Measurements from ENCODE around the gene PPM1L. TPM values are rescaled to one million over a fixed set of nuclear protein-coding genes. Genes with fewer than 3 reads are reported as not detected.

The PPM1L gene
- total and polyA plus RNA-seq, 2 donors (not counting 1 experiment from before 2014, with no cell fraction given) = 1.1 to 12.0 TPM

GRCh38 chr3:161035711-161036110 is 279.7 kb downstream of the PPM1L start:
- WGBS (ENCODE audit: insufficient coverage) = no CpG with 5 or more reads among the region's 2 CpGs
- Histone ChIP-seq H3K4me3 (ENCODE audit: control extremely low read depth in 1 of 5, extremely low read depth in 1 of 5, insufficient read depth in 1 of 5, low read depth in 2 of 5, low read length in 4 of 5) (peak overlapping the region in 1 of 5 experiments; percentile 15), H3K79me2 (ENCODE audit: control insufficient read depth, insufficient read depth, low read length) (no peaks in the 10 kb centered on the region), H3K4me2 (replicated peaks; ENCODE audit: low read depth, low read length, poor library complexity, severe bottlenecking) (peak overlapping the region; percentile 40), H2AFZ (ENCODE audit: insufficient read depth, low read depth, low read length, poor library complexity, severe bottlenecking) (no peak overlapping the region), H3K4me1 (ENCODE audit: control insufficient read depth in 2 of 2, insufficient read depth in 2 of 2, low read length in 2 of 2) (peaks cover 0 to 11% of the 10 kb centered on the region in 2 donors), H3K9me3 (ENCODE audit: control extremely low read depth in 1 of 3, control insufficient read depth in 2 of 3, insufficient read depth in 1 of 3, low read length in 2 of 3) (peaks cover 0 to 1% (median 0%) of the 10 kb centered on the region in 3 donors), H4K20me1 (ENCODE audit: control insufficient read depth, insufficient read depth, low read length, poor library complexity, severe bottlenecking) (no peaks in the 10 kb centered on the region), H3K27ac (ENCODE audit: low read length in 2 of 2) (no peak overlapping the region), H3K9ac (ENCODE audit: low read length) (peak overlapping the region; percentile 24), H3K27me3 (replicated peaks in 1 of 4; ENCODE audit: control extremely low read depth in 1 of 4, control insufficient read depth in 3 of 4, insufficient read depth in 4 of 4, low read length in 3 of 4) (no peaks in the 10 kb centered on the region), H3K36me3 (replicated peaks in 1 of 2; ENCODE audit: control extremely low read depth in 1 of 2, control insufficient read depth in 1 of 2, extremely low read depth in 1 of 2, insufficient read depth in 2 of 2, low read length in 1 of 2) (no peaks in the 10 kb centered on the region)
- ATAC-seq (ENCODE audit: low read depth) (no peak), DNase-seq (peak; percentile 6)
- intact Hi-C loops (cut with micrococcal nuclease) = loop anchor here (5.0 kb wide), 1 partner anchor 37 kb away; no protein-coding TSS in a partner anchor
- H3K9me3 Mint-ChIP-seq (ENCODE audit: insufficient read depth) = no peaks in the 10 kb centered on the region
- POLR2A ChIA-PET = no interaction called here
- H3K27me3 Mint-ChIP-seq = peaks cover 4% of the 10 kb centered on the region
- TF ChIP-seq, protein P1, sequence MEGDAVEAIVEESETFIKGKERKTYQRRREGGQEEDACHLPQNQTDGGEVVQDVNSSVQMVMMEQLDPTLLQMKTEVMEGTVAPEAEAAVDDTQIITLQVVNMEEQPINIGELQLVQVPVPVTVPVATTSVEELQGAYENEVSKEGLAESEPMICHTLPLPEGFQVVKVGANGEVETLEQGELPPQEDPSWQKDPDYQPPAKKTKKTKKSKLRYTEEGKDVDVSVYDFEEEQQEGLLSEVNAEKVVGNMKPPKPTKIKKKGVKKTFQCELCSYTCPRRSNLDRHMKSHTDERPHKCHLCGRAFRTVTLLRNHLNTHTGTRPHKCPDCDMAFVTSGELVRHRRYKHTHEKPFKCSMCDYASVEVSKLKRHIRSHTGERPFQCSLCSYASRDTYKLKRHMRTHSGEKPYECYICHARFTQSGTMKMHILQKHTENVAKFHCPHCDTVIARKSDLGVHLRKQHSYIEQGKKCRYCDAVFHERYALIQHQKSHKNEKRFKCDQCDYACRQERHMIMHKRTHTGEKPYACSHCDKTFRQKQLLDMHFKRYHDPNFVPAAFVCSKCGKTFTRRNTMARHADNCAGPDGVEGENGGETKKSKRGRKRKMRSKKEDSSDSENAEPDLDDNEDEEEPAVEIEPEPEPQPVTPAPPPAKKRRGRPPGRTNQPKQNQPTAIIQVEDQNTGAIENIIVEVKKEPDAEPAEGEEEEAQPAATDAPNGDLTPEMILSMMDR (IDR thresholded peaks at IDR 0.05) = no peak
- no peak for TF ChIP-seq EZH2 (IDR thresholded peaks at IDR 0.05; ENCODE audit: borderline replicate concordance, insufficient read depth, low read depth, low read length, poor library complexity, severe bottlenecking)
- peak overlapping the region; percentile 4 for H3K27ac Mint-ChIP-seq
- CTCF ChIA-PET = interaction anchor here (0.7 to 1.0 kb wide), 2 partner anchors 16 kb away, joined by 3 to 4 read pairs; no protein-coding TSS in a partner anchor
- peak overlapping the region; percentile 68 for H3K4me3 Mint-ChIP-seq
- H3K4me1 Mint-ChIP-seq = peaks cover 17% of the 10 kb centered on the region

GRCh38 chr3:161038725-161039124 is 282.7 kb downstream of the PPM1L start:
- Histone ChIP-seq H3K4me3 (ENCODE audit: control extremely low read depth in 1 of 5, extremely low read depth in 1 of 5, insufficient read depth in 1 of 5, low read depth in 2 of 5, low read length in 4 of 5) (no peak overlapping the region), H3K9ac (ENCODE audit: low read length) (no peak overlapping the region), H3K4me1 (ENCODE audit: control insufficient read depth in 2 of 2, insufficient read depth in 2 of 2, low read length in 2 of 2) (peaks cover 0 to 11% of the 10 kb centered on the region in 2 donors), H3K36me3 (replicated peaks in 1 of 2; ENCODE audit: control extremely low read depth in 1 of 2, control insufficient read depth in 1 of 2, extremely low read depth in 1 of 2, insufficient read depth in 2 of 2, low read length in 1 of 2) (no peaks in the 10 kb centered on the region), H3K27ac (ENCODE audit: low read length in 2 of 2) (no peak overlapping the region), H3K79me2 (ENCODE audit: control insufficient read depth, insufficient read depth, low read length) (no peaks in the 10 kb centered on the region), H3K9me3 (ENCODE audit: control extremely low read depth in 1 of 3, control insufficient read depth in 2 of 3, insufficient read depth in 1 of 3, low read length in 2 of 3) (peaks cover 0 to 1% (median 0%) of the 10 kb centered on the region in 3 donors), H3K27me3 (replicated peaks in 1 of 4; ENCODE audit: control extremely low read depth in 1 of 4, control insufficient read depth in 3 of 4, insufficient read depth in 4 of 4, low read length in 3 of 4) (no peaks in the 10 kb centered on the region), H3K4me2 (replicated peaks; ENCODE audit: low read depth, low read length, poor library complexity, severe bottlenecking) (no peak overlapping the region), H2AFZ (ENCODE audit: insufficient read depth, low read depth, low read length, poor library complexity, severe bottlenecking) (no peak overlapping the region), H4K20me1 (ENCODE audit: control insufficient read depth, insufficient read depth, low read length, poor library complexity, severe bottlenecking) (no peaks in the 10 kb centered on the region)
- no peak for ATAC-seq (ENCODE audit: low read depth)
- H3K4me3 Mint-ChIP-seq = no peak overlapping the region
- no CpG with 5 or more reads among the region's 3 CpGs for WGBS (ENCODE audit: insufficient coverage)
- H3K27ac Mint-ChIP-seq = no peak overlapping the region
- peaks cover 17% of the 10 kb centered on the region for H3K4me1 Mint-ChIP-seq
- ChIA-PET CTCF (no interaction called here), POLR2A (no interaction called here)
- no peaks in the 10 kb centered on the region for H3K9me3 Mint-ChIP-seq (ENCODE audit: insufficient read depth)
- intact Hi-C loops (cut with micrococcal nuclease) = loop anchor here (5.0 kb wide), 1 partner anchor 34 kb away; no protein-coding TSS in a partner anchor
- TF ChIP-seq EZH2 (IDR thresholded peaks at IDR 0.05; ENCODE audit: borderline replicate concordance, insufficient read depth, low read depth, low read length, poor library complexity, severe bottlenecking) = no peak
- TF ChIP-seq, protein P1 (IDR thresholded peaks at IDR 0.05) = no peak
- DNase-seq = no peak
- H3K27me3 Mint-ChIP-seq = peaks cover 4% of the 10 kb centered on the region

Measured in B cell (primary cell).